ENCODE results near the gene CAV1.

CAV1 gene

GRCh38 chr7:116560021-116560970 lies 35.5 kb downstream of the CAV1 start:
- Histone ChIP-seq H2AFZ (ENCODE audit: low read length) (peak overlapping the region; percentile 62), H2BK5ac (ENCODE audit: low read length) (no peak overlapping the region), H3K4ac (ENCODE audit: low read length) (no peak overlapping the region), H2BK120ac (ENCODE audit: low read depth, low read length) (no peak overlapping the region), H3K27me3 (ENCODE audit: control insufficient read depth in 3 of 3, insufficient read depth in 3 of 3, low read depth in 1 of 3, low read length in 3 of 3) (no peaks in the 10 kb centered on the region), H4K8ac (ENCODE audit: low read depth, low read length) (no peak overlapping the region), H3K9me3 (replicated peaks in 1 of 2; ENCODE audit: control insufficient read depth in 2 of 2, insufficient read depth in 1 of 2, low read depth in 1 of 2, low read length in 2 of 2) (no peaks in the 10 kb centered on the region), H3K36me3 (replicated peaks in 1 of 2; ENCODE audit: control insufficient read depth in 2 of 2, insufficient read depth in 2 of 2, low read length in 2 of 2) (no peaks in the 10 kb centered on the region), H3K27ac (replicated peaks; ENCODE audit: low read length) (no peak overlapping the region), H2BK12ac (ENCODE audit: low read length) (no peak overlapping the region), H2BK15ac (ENCODE audit: low read length) (no peak overlapping the region), H3K23ac (ENCODE audit: low read depth, low read length, poor library complexity) (no peak overlapping the region), H3K4me3 (ENCODE audit: low read length in 2 of 2) (no peak overlapping the region), H2AK5ac (ENCODE audit: low read depth, low read length) (no peak overlapping the region), H3K14ac (ENCODE audit: low read length) (no peak overlapping the region), H4K91ac (ENCODE audit: low read depth, low read length, poor library complexity) (no peak overlapping the region), H3K79me1 (ENCODE audit: low read depth, low read length) (no peaks in the 10 kb centered on the region), H3K18ac (ENCODE audit: low read length) (no peak overlapping the region), H3K9ac (ENCODE audit: low read depth, low read length, poor library complexity) (no peak overlapping the region), H3K4me1 (ENCODE audit: control insufficient read depth in 2 of 2, insufficient read depth in 1 of 2, low read depth in 1 of 2, low read length in 2 of 2) (peaks cover 3 to 5% of the 10 kb centered on the region in 2 donors), H3K4me2 (ENCODE audit: insufficient read depth, low read length, poor library complexity, severe bottlenecking) (no peak overlapping the region)
- WGBS, 2 donors (ENCODE audit: extremely low coverage in 2 of 2, insufficient read length in 2 of 2, insufficient replicate concordance in 1 of 2), result no CpG with 5 or more reads among the region's 7 CpGs
- DNase-seq (ENCODE audit: low spot score), result peak; percentile 33

GRCh38 chr7:116561697-116562483 lies 37.1 kb downstream of the CAV1 start:
- DNase-seq (ENCODE audit: low spot score), result no peak
- no CpG with 5 or more reads among the region's 2 CpGs for WGBS, 2 donors (ENCODE audit: extremely low coverage in 2 of 2, insufficient read length in 2 of 2, insufficient replicate concordance in 1 of 2)
- no peak overlapping the region for H2BK5ac ChIP-seq (ENCODE audit: low read length)
- H3K4ac ChIP-seq (ENCODE audit: low read length), result no peak overlapping the region
- H3K27me3 ChIP-seq (ENCODE audit: control insufficient read depth in 3 of 3, insufficient read depth in 3 of 3, low read depth in 1 of 3, low read length in 3 of 3), result no peaks in the 10 kb centered on the region
- H3K9me3 ChIP-seq (replicated peaks in 1 of 2; ENCODE audit: control insufficient read depth in 2 of 2, insufficient read depth in 1 of 2, low read depth in 1 of 2, low read length in 2 of 2), result no peaks in the 10 kb centered on the region
- H3K9ac ChIP-seq (ENCODE audit: low read depth, low read length, poor library complexity), result no peak overlapping the region
- no peak overlapping the region for H2BK12ac ChIP-seq (ENCODE audit: low read length)
- no peak overlapping the region for H4K91ac ChIP-seq (ENCODE audit: low read depth, low read length, poor library complexity)
- no peak overlapping the region for H3K14ac ChIP-seq (ENCODE audit: low read length)
- no peak overlapping the region for H3K23ac ChIP-seq (ENCODE audit: low read depth, low read length, poor library complexity)
- H2AK5ac ChIP-seq (ENCODE audit: low read depth, low read length), result no peak overlapping the region
- no peak overlapping the region for H3K27ac ChIP-seq (replicated peaks; ENCODE audit: low read length)
- no peak overlapping the region for H2BK15ac ChIP-seq (ENCODE audit: low read length)
- H4K8ac ChIP-seq (ENCODE audit: low read depth, low read length), result no peak overlapping the region
- no peaks in the 10 kb centered on the region for H3K79me1 ChIP-seq (ENCODE audit: low read depth, low read length)
- H3K36me3 ChIP-seq (replicated peaks in 1 of 2; ENCODE audit: control insufficient read depth in 2 of 2, insufficient read depth in 2 of 2, low read length in 2 of 2), result no peaks in the 10 kb centered on the region
- no peak overlapping the region for H3K4me2 ChIP-seq (ENCODE audit: insufficient read depth, low read length, poor library complexity, severe bottlenecking)
- H2AFZ ChIP-seq (ENCODE audit: low read length), result no peak overlapping the region
- H3K18ac ChIP-seq (ENCODE audit: low read length), result no peak overlapping the region
- no peak overlapping the region for H3K4me3 ChIP-seq (ENCODE audit: low read length in 2 of 2)
- H3K4me1 ChIP-seq (ENCODE audit: control insufficient read depth in 2 of 2, insufficient read depth in 1 of 2, low read depth in 1 of 2, low read length in 2 of 2), result peaks cover 3 to 5% of the 10 kb centered on the region in 2 donors
- H2BK120ac ChIP-seq (ENCODE audit: low read depth, low read length), result no peak overlapping the region

GRCh38 chr7:116562529-116563121 lies 37.8 kb downstream of the CAV1 start:
- Histone ChIP-seq H3K4me2 (ENCODE audit: insufficient read depth, low read length, poor library complexity, severe bottlenecking) (no peak overlapping the region), H2AK5ac (ENCODE audit: low read depth, low read length) (no peak overlapping the region), H3K23ac (ENCODE audit: low read depth, low read length, poor library complexity) (no peak overlapping the region), H3K36me3 (replicated peaks in 1 of 2; ENCODE audit: control insufficient read depth in 2 of 2, insufficient read depth in 2 of 2, low read length in 2 of 2) (no peaks in the 10 kb centered on the region), H3K4ac (ENCODE audit: low read length) (no peak overlapping the region), H3K9me3 (replicated peaks in 1 of 2; ENCODE audit: control insufficient read depth in 2 of 2, insufficient read depth in 1 of 2, low read depth in 1 of 2, low read length in 2 of 2) (no peaks in the 10 kb centered on the region), H3K4me1 (ENCODE audit: control insufficient read depth in 2 of 2, insufficient read depth in 1 of 2, low read depth in 1 of 2, low read length in 2 of 2) (peaks cover 3 to 5% of the 10 kb centered on the region in 2 donors), H4K8ac (ENCODE audit: low read depth, low read length) (no peak overlapping the region), H3K14ac (ENCODE audit: low read length) (no peak overlapping the region), H2BK12ac (ENCODE audit: low read length) (no peak overlapping the region), H3K18ac (ENCODE audit: low read length) (no peak overlapping the region), H2BK120ac (ENCODE audit: low read depth, low read length) (no peak overlapping the region), H3K79me1 (ENCODE audit: low read depth, low read length) (no peaks in the 10 kb centered on the region), H3K9ac (ENCODE audit: low read depth, low read length, poor library complexity) (no peak overlapping the region), H2BK5ac (ENCODE audit: low read length) (no peak overlapping the region), H4K91ac (ENCODE audit: low read depth, low read length, poor library complexity) (no peak overlapping the region), H2AFZ (ENCODE audit: low read length) (no peak overlapping the region), H2BK15ac (ENCODE audit: low read length) (no peak overlapping the region), H3K27me3 (ENCODE audit: control insufficient read depth in 3 of 3, insufficient read depth in 3 of 3, low read depth in 1 of 3, low read length in 3 of 3) (no peaks in the 10 kb centered on the region), H3K4me3 (ENCODE audit: low read length in 2 of 2) (no peak overlapping the region), H3K27ac (replicated peaks; ENCODE audit: low read length) (no peak overlapping the region)
- no CpG with 5 or more reads among the region's 1 CpG for whole genome bisulfite sequencing, 2 donors (ENCODE audit: extremely low coverage in 2 of 2, insufficient read length in 2 of 2, insufficient replicate concordance in 1 of 2)
- DNase-seq (ENCODE audit: low spot score), result no peak

- no CpG with 5 or more reads among the region's 1 CpG for WGBS, 2 donors (ENCODE audit: extremely low coverage in 2 of 2, insufficient read length in 2 of 2, insufficient replicate concordance in 1 of 2)
- H3K27ac ChIP-seq (replicated peaks; ENCODE audit: low read length), result no peak overlapping the region
Measured at GRCh38 chr7:116565981-116566380, 41.1 kb downstream of the CAV1 start.

More at GRCh38 chr7:116565981-116566380, 41.1 kb downstream of the CAV1 start:
- no peak overlapping the region for H3K4ac ChIP-seq (ENCODE audit: low read length)
- no peak overlapping the region for H3K14ac ChIP-seq (ENCODE audit: low read length)
- H2BK120ac ChIP-seq (ENCODE audit: low read depth, low read length), result no peak overlapping the region
- H3K23ac ChIP-seq (ENCODE audit: low read depth, low read length, poor library complexity), result no peak overlapping the region
- H4K91ac ChIP-seq (ENCODE audit: low read depth, low read length, poor library complexity), result no peak overlapping the region
- H2BK12ac ChIP-seq (ENCODE audit: low read length), result no peak overlapping the region
- no peak overlapping the region for H2BK15ac ChIP-seq (ENCODE audit: low read length)
- H3K18ac ChIP-seq (ENCODE audit: low read length), result no peak overlapping the region
- no peak overlapping the region for H3K4me3 ChIP-seq (ENCODE audit: low read length in 2 of 2)
- no peak overlapping the region for H3K4me2 ChIP-seq (ENCODE audit: insufficient read depth, low read length, poor library complexity, severe bottlenecking)
- H3K27me3 ChIP-seq (ENCODE audit: control insufficient read depth in 3 of 3, insufficient read depth in 3 of 3, low read depth in 1 of 3, low read length in 3 of 3), result no peaks in the 10 kb centered on the region
- H2AK5ac ChIP-seq (ENCODE audit: low read depth, low read length), result no peak overlapping the region
- no peak overlapping the region for H2BK5ac ChIP-seq (ENCODE audit: low read length)
- H3K36me3 ChIP-seq (replicated peaks in 1 of 2; ENCODE audit: control insufficient read depth in 2 of 2, insufficient read depth in 2 of 2, low read length in 2 of 2), result no peaks in the 10 kb centered on the region
- H3K79me1 ChIP-seq (ENCODE audit: low read depth, low read length), result no peaks in the 10 kb centered on the region
- H3K9ac ChIP-seq (ENCODE audit: low read depth, low read length, poor library complexity), result no peak overlapping the region
- H4K8ac ChIP-seq (ENCODE audit: low read depth, low read length), result no peak overlapping the region
- DNase-seq (ENCODE audit: low spot score), result no peak
- no peaks in the 10 kb centered on the region for H3K4me1 ChIP-seq (ENCODE audit: control insufficient read depth in 2 of 2, insufficient read depth in 1 of 2, low read depth in 1 of 2, low read length in 2 of 2)
- H3K9me3 ChIP-seq (replicated peaks in 1 of 2; ENCODE audit: control insufficient read depth in 2 of 2, insufficient read depth in 1 of 2, low read depth in 1 of 2, low read length in 2 of 2), result no peaks in the 10 kb centered on the region
- H2AFZ ChIP-seq (ENCODE audit: low read length), result no peak overlapping the region

All from neuronal stem cell (in vitro differentiated cells).